ENCODE data around the gene RAB20.
"Not testable (repeated sequence)": the region's sequence is repeated elsewhere in the genome, so short reads cannot be mapped to it uniquely, and the experiment has no call there.

RAB20 gene, protein sequence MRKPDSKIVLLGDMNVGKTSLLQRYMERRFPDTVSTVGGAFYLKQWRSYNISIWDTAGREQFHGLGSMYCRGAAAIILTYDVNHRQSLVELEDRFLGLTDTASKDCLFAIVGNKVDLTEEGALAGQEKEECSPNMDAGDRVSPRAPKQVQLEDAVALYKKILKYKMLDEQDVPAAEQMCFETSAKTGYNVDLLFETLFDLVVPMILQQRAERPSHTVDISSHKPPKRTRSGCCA

DNA sequence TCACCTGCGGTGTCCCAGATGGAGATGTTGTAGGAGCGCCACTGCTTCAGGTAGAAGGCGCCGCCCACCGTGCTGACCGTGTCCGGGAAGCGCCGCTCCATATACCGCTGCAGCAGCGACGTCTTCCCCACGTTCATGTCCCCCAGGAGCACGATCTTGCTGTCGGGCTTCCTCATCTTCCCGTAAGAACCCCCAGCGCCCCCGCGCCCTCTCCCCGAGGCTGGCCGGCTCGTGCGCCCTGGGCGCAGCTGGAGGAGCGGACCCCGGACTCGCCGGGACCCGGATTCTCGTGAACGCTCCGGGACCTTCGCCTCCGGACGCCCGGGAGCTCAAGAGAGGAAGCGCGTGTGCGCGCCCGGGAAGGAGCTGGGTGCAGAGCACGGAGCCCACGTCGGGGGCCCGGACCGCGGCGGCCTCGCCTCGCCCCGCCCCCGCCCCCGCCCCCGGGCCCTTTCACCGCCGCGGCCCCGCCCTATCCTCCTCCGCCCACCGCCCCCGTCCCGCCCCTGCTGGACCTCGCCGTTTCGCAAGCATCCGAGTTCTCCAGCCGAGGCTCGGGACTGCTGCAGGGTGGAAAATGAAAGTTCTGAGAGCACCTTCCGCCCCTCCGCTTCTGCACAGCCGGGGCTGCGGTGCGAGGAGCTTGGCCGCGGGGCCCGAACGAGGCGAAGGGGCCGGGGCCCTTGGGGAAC, at the start of gene RAB20:
Gene RAB20 (minus strand): TSS at position 379 of the 692 bp plus-strand sequence. CDS start 203 bp downstream, at position 176.
- DNase-seq: peak; percentile 81

DNA sequence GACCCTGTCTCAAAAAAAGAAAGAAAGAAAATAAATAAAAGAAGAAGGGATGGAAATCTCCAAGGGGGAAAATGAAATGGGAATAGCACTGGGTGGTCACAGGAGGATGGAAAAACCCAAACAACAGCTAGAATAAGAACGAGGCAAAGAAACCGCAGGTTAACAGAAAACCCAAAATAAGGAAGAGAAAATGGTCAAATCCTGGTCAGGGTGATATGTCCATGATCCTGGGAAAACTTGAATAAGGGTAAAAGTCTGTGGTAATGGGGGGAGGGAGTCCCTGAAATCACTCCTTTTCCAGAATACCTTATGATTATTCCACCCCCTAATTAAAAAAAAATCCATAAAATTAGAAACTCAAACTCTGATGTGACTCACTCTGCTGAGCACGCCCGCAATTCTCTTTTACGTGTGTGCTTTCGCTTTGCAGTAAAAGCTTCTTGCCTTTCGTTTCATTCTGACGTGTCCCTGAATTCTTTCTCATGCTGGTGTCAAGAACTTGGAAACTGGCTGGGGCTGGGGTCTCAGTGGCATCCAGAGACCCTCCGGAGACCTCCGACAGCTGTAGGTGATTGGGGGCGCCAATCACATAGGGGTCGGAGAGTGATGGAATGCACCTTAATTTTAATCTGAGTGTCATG, 49.6 kb upstream of the RAB20 start:
- DNase-seq: no peak

DNA sequence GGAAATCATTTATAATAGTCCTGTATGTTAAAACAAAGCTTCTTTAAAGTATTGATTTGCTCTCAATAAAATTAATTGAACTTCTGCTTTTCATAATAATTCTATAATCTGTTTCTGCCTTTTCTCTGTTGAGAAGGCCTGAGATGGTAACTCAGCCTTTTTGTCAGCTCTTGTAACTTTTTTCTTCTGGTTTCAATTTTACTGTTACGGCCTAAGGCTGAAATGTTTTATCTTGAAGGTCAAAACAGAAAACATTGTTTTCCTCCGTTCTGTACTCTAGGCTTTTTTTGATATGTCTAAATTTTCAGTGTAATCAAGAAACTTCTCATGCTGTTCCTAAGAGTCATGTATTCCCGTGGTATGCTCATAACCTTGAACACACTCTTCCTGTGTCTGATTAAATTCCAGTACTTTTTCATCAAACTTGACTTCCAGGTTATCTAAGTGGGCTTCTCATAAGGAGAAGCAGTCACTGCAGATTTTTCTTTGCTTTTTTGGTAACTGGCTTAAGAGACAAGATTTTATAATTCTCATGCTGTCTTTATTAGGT, 46.2 kb upstream of the RAB20 start:
- DNase-seq: no peak

DNA sequence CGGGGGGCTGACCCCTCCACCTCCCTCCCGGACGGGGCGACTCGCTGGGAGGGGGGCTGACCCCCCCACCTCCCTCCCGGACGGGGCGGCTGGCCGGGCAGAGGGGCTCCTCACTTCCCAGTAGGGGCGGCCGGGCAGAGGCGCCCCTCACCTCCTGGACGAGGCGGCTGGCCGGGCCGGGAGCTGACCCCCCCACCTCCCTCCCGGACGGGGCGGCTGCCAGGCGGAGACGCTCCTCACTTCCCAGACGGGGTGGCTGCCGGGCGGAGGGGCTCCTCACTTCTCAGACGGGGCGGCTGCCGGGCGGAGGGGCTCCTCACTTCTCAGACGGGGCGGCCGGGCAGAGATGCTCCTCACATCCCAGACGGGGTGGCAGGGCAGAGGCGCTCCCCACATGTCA, 44.8 kb upstream of the RAB20 start:
- not testable (repeated sequence) for DNase-seq

DNA sequence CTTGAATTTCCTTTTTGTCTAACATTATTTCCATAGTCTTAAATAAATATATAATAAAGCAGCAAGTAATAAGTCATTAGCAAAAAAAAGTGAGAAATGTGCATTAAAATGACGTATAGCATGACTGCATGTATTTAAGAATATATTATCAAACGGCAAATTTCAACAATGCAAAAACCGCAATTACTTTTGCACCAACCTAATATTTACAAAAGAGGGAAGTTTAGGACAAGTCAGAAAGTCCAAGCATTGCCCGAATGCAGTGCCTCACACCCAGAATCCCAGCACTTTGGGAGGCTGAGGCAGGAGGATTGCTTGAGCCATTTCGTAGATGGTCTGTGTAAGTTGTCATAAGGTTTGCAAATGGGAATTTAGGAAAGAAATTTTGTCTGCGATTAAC, 43.6 kb upstream of the RAB20 start:
- DNase-seq: no peak

DNA sequence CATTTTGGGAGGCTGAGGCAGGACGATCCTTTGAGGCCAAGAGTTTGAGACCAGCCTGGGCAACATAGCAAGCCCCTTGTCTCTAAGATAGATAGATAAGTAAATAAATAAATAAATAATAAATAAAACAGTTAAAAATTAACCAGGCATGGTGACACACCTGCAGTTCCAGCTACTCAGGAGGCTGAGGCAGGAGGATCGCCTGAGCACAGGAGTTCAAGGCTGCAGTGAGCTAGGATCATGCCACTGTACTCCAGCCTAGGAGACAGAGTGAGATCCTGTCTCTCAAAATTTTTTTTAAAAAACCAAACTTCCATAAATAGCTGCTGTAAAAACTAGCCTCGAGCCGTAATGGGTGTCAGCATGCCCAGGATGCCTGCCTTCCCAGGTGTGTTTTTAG, 39.5 kb upstream of the RAB20 start:
- no peak for DNase-seq

DNA sequence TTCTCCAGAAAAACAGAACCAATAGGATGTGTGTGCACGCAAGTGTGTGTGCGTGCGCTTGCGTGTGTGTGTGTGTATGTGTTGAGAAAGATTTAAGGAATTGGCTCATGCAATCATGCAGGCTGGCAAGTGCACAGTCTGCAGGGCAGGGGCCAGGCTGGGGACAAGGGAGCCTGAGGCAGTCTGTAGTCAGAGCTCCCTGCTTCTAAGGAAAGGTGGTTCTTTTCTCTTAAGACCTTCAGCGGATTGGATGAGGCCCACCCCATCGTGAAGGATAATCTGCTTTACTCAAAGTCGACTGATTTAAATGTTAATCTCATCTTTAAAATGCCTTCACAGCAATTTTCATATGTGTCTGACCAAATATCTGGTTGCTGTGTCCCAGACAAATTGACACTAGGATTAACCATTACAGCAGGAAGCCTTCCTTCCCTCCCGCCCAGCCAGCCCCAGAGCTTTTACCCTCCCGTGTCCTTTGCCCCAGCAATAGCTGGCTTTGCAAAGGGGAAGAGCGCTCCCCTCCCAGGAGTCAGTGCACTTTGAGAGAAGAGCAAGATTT, 38.8 kb upstream of the RAB20 start:
- no peak for DNase-seq

DNA sequence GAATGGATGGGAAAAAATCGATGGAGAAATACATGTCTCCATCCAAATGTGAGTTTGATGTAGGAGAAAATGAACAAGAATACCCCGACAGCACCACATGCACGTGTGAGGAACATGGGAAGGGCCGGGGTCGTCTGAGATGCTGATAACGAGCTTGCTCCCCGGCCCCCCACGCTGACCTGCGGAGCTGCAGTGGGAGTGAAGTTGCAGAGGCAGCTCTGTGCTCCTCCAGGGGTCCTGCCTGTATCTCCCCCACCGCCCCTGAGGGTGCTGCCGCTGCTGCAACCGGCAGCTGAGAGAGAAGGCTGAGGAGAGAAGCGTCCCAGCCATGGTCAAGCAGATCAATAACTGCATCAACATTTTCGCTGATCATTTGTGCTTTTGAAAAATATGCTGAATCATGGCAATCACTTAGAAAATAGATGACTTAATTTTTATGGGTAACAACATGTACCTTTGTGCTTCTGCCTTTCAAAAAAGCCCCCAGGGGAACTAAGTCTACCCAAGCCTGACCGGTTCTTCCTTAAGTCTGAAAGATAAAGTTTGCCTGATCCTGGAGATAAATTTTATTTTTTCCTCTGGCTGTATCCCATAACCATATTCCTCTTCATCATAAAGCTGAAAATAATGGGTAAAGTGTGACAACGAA, 35.6 kb upstream of the RAB20 start:
- DNase-seq: no peak

DNA sequence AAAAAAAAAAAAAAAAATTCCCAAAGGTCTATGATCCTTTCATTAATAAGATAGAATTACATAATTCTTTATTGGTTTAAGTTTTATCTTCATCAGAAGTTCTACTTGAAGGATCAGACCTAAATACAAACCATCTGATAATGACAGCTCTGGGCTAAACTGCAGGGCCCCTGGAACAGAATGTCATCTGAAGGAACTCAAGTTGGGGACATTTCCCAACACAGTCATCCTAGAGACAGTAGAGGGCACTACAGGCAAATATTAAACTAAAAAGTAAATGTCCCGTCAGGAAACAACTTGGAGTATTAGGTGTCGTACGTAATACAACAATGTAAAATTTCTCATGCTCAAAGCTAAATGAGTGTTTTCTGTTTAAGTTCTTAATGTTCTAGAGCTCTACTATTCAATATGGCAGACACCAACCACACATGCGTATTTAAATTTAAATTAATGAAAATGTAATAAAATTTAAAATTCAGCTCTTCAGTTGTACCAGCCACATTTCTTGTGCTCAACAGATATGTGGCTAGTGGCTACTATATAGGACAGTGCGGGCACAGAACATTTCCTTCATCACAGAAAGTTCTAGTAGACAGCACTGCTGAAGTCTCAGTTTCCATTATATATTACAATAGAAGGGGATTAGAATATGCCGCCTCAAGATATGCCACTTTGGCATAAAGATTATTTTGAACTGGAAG, 32.1 kb upstream of the RAB20 start:
- peak; percentile 17 for DNase-seq

DNA sequence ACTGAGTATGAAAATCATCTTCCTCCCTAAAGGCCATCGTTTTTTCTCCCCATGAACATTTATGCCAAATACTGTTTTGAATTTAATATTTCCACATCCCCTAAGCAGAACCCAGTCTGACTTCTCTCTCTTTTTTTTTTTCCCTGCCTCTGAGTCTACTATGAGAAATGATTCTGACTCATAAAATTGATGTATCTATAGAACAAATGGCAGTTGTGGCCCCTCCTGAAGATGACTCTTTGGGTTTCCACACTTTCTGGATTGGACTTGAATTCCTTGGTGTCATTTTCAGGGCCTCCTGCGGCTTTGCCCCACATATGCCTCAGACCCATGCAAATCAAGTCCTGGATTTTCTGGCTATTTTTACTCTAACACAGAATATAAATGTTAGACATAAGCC, 31.1 kb upstream of the RAB20 start:
- no peak for DNase-seq

DNA sequence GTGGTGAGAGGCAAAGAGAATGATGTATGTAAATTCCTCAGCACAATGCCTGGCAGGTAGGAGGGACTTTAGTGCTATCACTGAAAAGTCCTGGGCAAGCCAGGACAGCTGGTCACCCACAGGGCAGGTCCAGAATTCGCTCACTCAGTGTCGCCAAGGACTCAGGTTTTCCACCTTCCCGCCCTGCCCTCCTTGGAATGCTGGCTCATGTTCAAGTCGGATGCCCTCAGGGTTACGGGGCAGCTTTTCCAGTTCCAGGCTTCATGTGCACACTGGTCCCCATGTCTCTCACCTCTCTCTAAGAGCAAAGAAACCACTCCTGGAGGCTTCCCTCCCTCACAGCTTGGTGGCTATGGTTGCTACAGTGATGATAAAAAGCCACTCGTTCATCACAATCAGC, 29.1 kb upstream of the RAB20 start:
- no peak for DNase-seq

DNA sequence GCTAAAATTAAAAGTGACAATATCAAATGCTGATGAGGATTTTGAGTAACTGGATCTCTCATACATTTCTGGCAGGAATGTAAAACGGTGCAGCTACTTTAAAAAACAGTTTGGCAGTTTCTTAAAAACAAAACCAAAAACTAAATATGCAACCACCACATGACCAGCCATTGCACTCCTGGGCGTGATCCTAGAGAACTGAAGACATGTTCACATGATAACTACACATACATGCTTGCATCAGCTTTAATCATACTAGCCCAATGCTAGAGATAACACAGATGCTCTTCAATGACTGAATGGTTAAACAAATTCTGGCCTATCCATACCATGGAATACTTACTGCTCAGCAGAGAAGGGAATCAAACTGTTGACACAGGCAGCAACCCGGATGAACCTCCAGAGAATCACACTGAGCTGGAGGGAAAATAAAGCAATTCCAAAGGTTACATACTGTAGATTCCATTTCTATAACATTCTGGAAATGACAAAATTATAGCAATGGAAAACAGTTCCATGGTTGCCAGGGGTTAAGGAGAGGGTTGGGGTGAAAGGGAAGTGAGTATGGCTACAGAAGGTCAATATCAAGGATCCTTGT, 28.4 kb upstream of the RAB20 start:
- DNase-seq: no peak

DNA sequence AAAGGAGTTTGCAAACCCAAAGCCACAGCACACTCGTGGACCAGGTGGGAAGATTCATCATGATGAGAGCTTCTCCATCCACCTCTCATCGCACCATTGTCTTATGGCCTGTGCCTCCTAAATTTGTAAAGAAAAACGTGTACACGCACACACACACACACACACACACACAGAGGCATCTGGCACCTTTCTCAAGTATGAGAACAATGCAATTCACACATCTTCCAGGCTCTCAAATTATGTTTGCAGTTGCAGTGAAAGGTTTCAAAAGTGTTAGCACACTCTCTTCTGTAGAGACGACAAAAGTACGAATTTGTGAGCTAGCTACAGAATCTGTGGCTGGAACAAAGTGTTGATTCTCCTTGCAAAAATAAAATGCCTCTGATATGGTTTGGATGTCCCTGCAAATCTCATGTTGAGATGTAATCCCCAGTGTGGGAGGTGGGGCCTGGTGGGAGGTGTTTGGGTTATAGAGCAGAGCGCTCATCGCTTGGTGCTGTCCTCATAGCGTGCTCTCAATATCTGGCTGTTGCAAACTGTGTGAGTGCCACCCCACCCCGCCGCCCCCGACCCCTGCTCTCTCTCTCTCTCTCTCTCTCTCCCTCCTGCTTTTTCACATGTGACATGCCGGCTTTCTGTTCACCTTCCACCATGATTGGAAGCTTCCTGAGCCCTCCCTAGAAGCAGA, 21.8 kb upstream of the RAB20 start:
- no peak for DNase-seq

DNA sequence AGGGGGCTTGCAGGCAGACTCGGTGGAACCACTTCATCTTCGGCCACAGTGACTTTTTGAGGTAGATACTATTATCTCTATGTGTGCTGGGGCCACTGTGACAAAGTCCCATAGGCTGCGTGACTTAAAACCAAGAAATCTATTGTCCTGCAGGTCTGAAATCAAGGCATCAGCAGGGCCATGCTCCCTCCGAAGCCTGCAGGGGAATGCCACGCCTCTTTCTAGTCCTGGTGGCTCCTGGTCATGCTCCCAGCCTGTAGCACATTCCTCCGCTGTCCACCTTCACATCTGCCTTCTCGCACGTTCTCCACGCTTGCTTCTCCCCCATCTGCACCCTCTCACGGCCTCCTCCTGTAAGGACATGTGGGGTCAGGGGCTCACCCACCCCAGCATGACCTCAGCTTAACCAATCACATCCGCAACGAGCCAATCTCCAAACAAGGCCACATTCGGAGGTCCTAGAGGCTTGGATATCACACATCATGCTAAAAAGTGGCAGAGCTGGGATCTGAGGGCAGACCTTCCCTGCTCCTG, 21.0 kb upstream of the RAB20 start:
- no peak for DNase-seq

DNA sequence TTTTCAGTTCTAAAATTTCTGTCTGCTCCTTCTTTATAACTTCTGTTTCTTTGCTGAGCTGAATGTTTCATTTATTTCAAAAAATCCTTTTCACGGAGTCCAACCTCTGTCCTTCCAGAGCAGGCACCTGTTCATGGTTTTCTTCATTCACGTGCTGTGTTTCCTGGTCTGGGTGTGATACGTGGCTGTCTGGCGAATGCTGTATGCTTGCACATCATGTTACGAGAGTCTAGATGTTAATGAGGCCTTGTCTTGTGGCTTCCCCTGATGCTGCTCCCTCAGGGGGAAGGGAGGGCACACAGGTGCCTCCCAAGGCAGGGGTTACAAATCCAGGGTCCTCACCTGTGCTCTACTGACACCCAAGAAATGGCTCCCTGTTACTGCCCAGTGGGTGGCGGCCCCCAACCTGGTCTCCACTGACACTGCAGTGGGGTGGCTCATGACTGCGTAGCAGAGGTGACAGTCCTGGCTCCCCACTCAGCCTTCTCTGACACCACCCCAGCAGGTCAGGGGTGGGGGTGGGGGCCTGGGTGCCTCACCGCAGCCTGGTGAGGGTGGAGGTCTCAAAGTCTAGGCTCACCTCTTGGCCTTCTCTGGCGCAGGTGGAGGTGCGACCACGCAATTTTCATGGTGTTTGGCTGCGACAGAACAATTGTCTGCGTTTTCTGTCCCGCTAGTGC, 20.1 kb upstream of the RAB20 start:
- no peak for DNase-seq

DNA sequence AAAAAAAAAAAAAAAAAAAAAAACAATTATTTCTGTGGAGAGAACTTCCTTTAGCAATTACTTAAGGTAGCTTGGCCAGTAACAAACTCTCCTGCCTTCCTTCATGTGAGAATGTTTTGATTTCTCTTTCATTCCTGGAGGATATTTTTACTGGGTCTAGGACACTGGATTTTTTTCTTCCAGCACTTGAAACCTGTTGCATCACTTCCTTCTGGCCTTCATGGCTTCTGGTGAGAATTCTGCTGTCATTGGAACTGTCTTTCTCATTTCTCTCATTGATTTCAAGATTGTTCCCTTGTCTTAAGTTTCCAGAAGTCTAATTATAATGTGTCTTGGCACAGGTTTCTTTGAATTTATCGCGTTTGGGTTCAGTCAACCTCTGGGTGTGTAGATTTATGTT, 19.3 kb upstream of the RAB20 start:
- DNase-seq: no peak

DNA sequence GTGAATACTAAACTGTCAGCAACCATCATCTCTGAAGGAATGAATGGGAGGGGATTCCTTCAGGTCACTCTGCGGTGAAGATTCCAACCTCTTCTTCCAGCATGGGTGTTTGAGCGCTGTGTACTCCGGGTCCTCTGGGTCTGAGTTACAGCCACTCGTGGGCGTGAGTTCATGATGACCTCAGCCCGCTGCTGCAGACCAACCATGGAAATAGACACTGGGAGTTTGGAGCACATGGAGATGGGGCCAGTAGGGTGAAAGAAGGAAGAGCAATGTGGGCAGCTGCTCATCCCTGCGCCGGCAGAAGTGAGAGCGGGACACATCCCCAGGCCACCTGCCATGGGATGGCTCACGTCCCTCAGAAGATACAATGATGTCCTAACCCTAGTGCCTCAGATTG, 16.8 kb upstream of the RAB20 start:
- DNase-seq: no peak

DNA sequence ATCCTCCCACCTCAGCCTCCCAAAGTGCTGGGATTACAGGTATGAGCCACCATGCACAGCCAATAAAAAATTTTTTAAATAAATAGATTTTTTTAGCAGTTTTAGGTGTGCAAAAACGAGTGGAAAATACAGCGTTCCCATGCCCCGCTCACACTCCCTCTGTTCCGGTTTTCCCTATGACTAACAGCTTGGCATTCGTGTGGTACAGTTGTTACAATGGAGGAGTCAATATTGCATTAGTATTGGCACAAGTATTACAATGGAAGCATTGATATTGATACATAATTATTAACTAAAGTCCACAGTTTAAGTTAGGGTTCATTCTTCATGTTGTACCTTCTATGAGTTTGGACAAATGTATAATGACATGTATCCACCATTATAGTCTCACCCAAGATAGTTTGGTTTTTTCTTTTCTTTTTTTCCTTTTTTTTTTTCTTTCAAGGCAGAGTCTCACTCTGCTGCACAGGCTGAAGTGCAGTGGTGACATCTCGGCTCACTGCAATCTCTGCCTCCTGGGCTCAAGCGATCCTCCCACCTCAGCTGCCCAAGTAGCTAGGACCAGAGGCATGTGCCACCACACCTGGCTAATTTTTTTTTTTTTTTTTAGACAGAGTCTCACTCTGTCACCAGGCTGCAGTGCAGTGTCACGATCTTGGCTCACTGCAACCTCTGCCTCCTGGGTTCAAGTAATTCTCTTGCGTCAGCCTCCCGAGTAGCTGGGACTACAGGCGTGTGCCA, 15.4 kb upstream of the RAB20 start:
- no peak for DNase-seq

DNA sequence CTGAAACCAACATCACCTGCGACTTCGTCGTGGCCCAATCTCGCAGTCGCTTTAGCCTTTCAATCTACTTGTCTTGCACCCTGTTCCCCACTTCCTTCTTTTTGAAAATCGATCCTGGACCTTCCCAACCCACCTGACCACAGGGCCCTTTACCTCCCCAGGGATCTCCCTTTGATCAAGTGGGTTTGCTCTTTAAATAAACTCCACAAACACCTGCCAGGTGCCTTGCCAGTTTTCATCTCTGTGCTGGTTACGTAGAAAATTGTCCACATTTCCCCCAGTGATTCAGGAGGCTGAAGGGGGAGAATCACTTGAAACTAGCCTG, 14.5 kb upstream of the RAB20 start:
- no peak for DNase-seq
